HEK293 (cell line): Measurements from ENCODE around the gene C19orf47.

Source experiments
- GLIS1 ChIP-seq: fragments of 450-650 bp; formaldehyde crosslinking; IDR thresholded peaks from 2 replicates; pipeline ENCODE4 v1.5.1; 2016; ENCODE audit warnings: missing biosample characterization, missing genetic modification characterization
- KLF1 ChIP-seq: fragments of 450-650 bp; formaldehyde crosslinking; IDR thresholded peaks from 2 replicates; pipeline ENCODE4 v1.5.1; 2016; ENCODE audit warnings: missing biosample characterization, missing genetic modification characterization
- KLF9 ChIP-seq: fragments of 450-650 bp; formaldehyde crosslinking; IDR thresholded peaks from 2 replicates; pipeline ENCODE4 v1.5.1; 2016; ENCODE audit warnings: missing biosample characterization, missing genetic modification characterization, low read depth
- SCRT2 ChIP-seq: fragments of 450-650 bp; formaldehyde crosslinking; IDR thresholded peaks from 2 replicates; pipeline ENCODE4 v1.5.1; 2016; ENCODE audit warnings: missing biosample characterization, missing genetic modification characterization
- SETDB1 ChIP-seq: IDR thresholded peaks from one replicate; pipeline ENCODE4 v1.6.1; 2017; ENCODE audit warnings: mild to moderate bottlenecking, low read length, moderate library complexity, mixed read lengths; ENCODE audit not compliant: insufficient read length
- SP2 ChIP-seq: fragments of 450-650 bp; formaldehyde crosslinking; IDR thresholded peaks from 2 replicates; pipeline ENCODE4 v1.5.1; 2016; ENCODE audit warnings: missing biosample characterization, missing genetic modification characterization
- SP7 ChIP-seq: fragments of 450-650 bp; formaldehyde crosslinking; IDR thresholded peaks from 2 replicates; pipeline ENCODE4 v1.5.1; 2016; ENCODE audit warnings: missing biosample characterization, missing genetic modification characterization
- ZBTB17 ChIP-seq: fragments of 450-650 bp; formaldehyde crosslinking; IDR thresholded peaks from 2 replicates; pipeline ENCODE4 v1.5.1; 2016; ENCODE audit warnings: missing biosample characterization, missing genetic modification characterization
- ZBTB48 ChIP-seq: fragments of 450-650 bp; formaldehyde crosslinking; IDR thresholded peaks from 2 replicates; pipeline ENCODE4 v1.5.1; 2016; ENCODE audit warnings: missing biosample characterization, missing genetic modification characterization
- ZEB2 ChIP-seq: fragments of 450-650 bp; formaldehyde crosslinking; IDR thresholded peaks from 2 replicates; pipeline ENCODE4 v1.5.1; 2016; ENCODE audit warnings: missing biosample characterization, missing genetic modification characterization
- ZFHX2 ChIP-seq: fragments of 450-650 bp; formaldehyde crosslinking; conservative IDR thresholded peaks from 2 replicates; pipeline ENCODE4 v1.5.1; 2016; ENCODE audit warnings: missing biosample characterization, missing genetic modification characterization
- ZNF157 ChIP-seq: fragments of 450-650 bp; formaldehyde crosslinking; IDR thresholded peaks from 2 replicates; pipeline ENCODE4 v1.5.1; 2016; ENCODE audit warnings: missing biosample characterization, missing genetic modification characterization
- ZNF174 ChIP-seq: fragments of 450-650 bp; formaldehyde crosslinking; IDR thresholded peaks from 2 replicates; pipeline ENCODE4 v1.5.0; 2017; ENCODE audit warnings: missing biosample characterization, mild to moderate bottlenecking, missing genetic modification characterization
- ZNF211 ChIP-seq: fragments of 450-650 bp; formaldehyde crosslinking; IDR thresholded peaks from 2 replicates; pipeline ENCODE4 v1.5.1; 2016; ENCODE audit warnings: low read depth, missing biosample characterization, missing genetic modification characterization
- ZNF214 ChIP-seq: fragments of 450-650 bp; formaldehyde crosslinking; IDR thresholded peaks from 2 replicates; pipeline ENCODE4 v1.5.1; 2017; ENCODE audit warnings: missing biosample characterization, mild to moderate bottlenecking, missing genetic modification characterization, borderline replicate concordance
- ZNF24 ChIP-seq: fragments of 450-650 bp; formaldehyde crosslinking; IDR thresholded peaks from 2 replicates; pipeline ENCODE4 v1.5.1; 2016; ENCODE audit warnings: missing biosample characterization, missing genetic modification characterization
- ZNF302 ChIP-seq: fragments of 450-650 bp; formaldehyde crosslinking; IDR thresholded peaks from 2 replicates; pipeline ENCODE4 v1.5.1; 2016; ENCODE audit warnings: missing biosample characterization, missing genetic modification characterization, low read depth
- ZNF350 ChIP-seq: fragments of 450-650 bp; formaldehyde crosslinking; IDR thresholded peaks from 2 replicates; pipeline ENCODE4 v1.5.0; 2017; ENCODE audit warnings: missing biosample characterization, mild to moderate bottlenecking, missing genetic modification characterization
- ZNF530 ChIP-seq: fragments of 450-650 bp; formaldehyde crosslinking; IDR thresholded peaks from 2 replicates; pipeline ENCODE4 v1.5.1; 2016; ENCODE audit warnings: low read depth, missing biosample characterization, missing genetic modification characterization
- ZNF549 ChIP-seq: fragments of 450-650 bp; IDR thresholded peaks from 2 replicates; pipeline ENCODE4 v1.5.1; 2018; ENCODE audit warnings: missing biosample characterization, missing genetic modification characterization, mild to moderate bottlenecking, inconsistent platforms, moderate library complexity
- ZNF555 ChIP-seq: fragments of 450-650 bp; formaldehyde crosslinking; conservative IDR thresholded peaks from 2 replicates; pipeline ENCODE4 v1.5.1; 2017; ENCODE audit warnings: missing biosample characterization, mild to moderate bottlenecking, missing genetic modification characterization, inconsistent platforms
- ZNF610 ChIP-seq: fragments of 450-650 bp; formaldehyde crosslinking; IDR thresholded peaks from 2 replicates; pipeline ENCODE4 v1.5.1; 2016; ENCODE audit warnings: missing biosample characterization, missing genetic modification characterization, borderline replicate concordance
- ZNF701 ChIP-seq: fragments of 450-650 bp; formaldehyde crosslinking; IDR thresholded peaks from 2 replicates; pipeline ENCODE4 v1.5.1; 2016; ENCODE audit warnings: missing biosample characterization, missing genetic modification characterization
- ZNF776 ChIP-seq: fragments of 450-650 bp; formaldehyde crosslinking; IDR thresholded peaks from 2 replicates; pipeline ENCODE4 v1.5.0; 2017; ENCODE audit warnings: missing biosample characterization, missing genetic modification characterization, borderline replicate concordance
- ZXDB ChIP-seq: fragments of 450-650 bp; formaldehyde crosslinking; IDR thresholded peaks from 2 replicates; pipeline ENCODE4 v1.5.1; 2016; ENCODE audit warnings: missing biosample characterization, missing genetic modification characterization
- TF ChIP-seq, protein P1 (sequence below): fragments of 450-650 bp; formaldehyde crosslinking; IDR thresholded peaks from 2 replicates; pipeline ENCODE4 v1.5.1; 2016; ENCODE audit warnings: missing biosample characterization, missing genetic modification characterization, borderline replicate concordance
- TF ChIP-seq, protein P2 (sequence below): fragments of 450-650 bp; IDR thresholded peaks from 2 replicates; pipeline ENCODE4 v1.5.1; 2018; ENCODE audit warnings: missing biosample characterization, mild to moderate bottlenecking, missing genetic modification characterization
- TF ChIP-seq, protein P3 (sequence below): fragments of 450-650 bp; formaldehyde crosslinking; IDR thresholded peaks from 2 replicates; pipeline ENCODE4 v1.5.0; 2017; ENCODE audit warnings: missing biosample characterization, missing genetic modification characterization, borderline replicate concordance
- TF ChIP-seq, protein P4 (sequence below): fragments of 450-650 bp; formaldehyde crosslinking; IDR thresholded peaks from 2 replicates; pipeline ENCODE4 v1.5.1; 2017; ENCODE audit warnings: missing biosample characterization, mild to moderate bottlenecking, missing genetic modification characterization, moderate library complexity
- TF ChIP-seq, protein P5 (sequence below): fragments of 450-650 bp; formaldehyde crosslinking; IDR thresholded peaks from 2 replicates; pipeline ENCODE4 v1.5.1; 2016; ENCODE audit warnings: missing biosample characterization, missing genetic modification characterization
- TF ChIP-seq, protein P6 (sequence below): fragments of 450-650 bp; formaldehyde crosslinking; IDR thresholded peaks from 2 replicates; pipeline ENCODE4 v1.5.1; 2016; ENCODE audit warnings: missing biosample characterization, missing genetic modification characterization

C19orf47 gene

DNA sequence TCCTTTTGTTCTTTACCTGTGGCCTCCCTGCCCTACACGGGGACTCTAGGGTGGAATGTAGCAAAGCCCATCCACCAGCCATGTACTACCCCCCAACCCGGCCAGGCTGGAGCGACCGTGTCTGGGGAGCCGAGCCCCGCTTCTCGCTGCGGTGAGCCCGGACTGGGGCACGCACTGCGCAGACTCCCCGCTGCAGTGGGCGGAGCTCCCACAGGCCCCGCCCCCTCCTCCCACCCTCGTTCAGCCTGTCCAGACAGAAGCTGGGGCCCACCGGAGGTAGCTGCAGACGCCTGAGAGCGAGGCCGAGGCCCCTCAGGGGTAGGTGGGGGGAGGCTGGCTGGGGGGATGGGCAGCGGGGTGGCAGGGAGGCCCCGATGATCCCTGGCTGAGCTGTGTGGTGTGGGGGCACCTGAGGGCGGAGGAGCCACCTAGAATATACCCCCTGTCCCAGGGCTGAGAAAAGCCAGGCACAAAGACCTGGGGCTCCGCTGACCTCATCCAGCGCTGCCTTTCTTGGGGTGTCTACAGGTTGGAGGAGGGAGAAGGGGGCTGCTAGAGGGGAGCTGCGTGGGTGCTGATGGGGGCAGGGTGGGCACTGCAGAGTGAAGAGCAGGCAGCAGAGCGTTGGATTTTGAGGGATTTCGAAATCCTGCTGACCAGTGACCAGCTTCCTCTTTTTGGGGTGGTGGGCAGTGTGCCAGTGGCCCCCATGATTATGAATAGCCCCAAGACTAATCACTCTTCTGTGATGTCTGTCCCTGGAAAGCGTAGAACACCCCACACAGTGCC lies 17.6 kb upstream of the C19orf47 start (continued):
- TF ChIP-seq, protein P1, sequence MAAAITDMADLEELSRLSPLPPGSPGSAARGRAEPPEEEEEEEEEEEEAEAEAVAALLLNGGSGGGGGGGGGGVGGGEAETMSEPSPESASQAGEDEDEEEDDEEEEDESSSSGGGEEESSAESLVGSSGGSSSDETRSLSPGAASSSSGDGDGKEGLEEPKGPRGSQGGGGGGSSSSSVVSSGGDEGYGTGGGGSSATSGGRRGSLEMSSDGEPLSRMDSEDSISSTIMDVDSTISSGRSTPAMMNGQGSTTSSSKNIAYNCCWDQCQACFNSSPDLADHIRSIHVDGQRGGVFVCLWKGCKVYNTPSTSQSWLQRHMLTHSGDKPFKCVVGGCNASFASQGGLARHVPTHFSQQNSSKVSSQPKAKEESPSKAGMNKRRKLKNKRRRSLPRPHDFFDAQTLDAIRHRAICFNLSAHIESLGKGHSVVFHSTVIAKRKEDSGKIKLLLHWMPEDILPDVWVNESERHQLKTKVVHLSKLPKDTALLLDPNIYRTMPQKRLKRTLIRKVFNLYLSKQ (tag by site-specific recombination), result no peak
- TF ChIP-seq, protein P2, sequence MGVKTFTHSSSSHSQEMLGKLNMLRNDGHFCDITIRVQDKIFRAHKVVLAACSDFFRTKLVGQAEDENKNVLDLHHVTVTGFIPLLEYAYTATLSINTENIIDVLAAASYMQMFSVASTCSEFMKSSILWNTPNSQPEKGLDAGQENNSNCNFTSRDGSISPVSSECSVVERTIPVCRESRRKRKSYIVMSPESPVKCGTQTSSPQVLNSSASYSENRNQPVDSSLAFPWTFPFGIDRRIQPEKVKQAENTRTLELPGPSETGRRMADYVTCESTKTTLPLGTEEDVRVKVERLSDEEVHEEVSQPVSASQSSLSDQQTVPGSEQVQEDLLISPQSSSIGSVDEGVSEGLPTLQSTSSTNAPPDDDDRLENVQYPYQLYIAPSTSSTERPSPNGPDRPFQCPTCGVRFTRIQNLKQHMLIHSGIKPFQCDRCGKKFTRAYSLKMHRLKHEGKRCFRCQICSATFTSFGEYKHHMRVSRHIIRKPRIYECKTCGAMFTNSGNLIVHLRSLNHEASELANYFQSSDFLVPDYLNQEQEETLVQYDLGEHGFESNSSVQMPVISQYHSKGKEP (tag by site-specific recombination), result no peak
- TF ChIP-seq ZNF555 (no peak), ZNF701 (tag by site-specific recombination) (no peak), GLIS1 (0 out of 2 replicates have a peak, but pooled peaks have one; percentile 30), KLF9 (tag by site-specific recombination) (no peak), ZNF530 (no peak), ZNF549 (no peak), ZBTB48 (tag by site-specific recombination) (peak; percentile 55; the same call in 1 of the 2 replicates), ZXDB (0 out of 2 replicates have a peak, but pooled peaks have one; percentile 16), ZEB2 (tag by site-specific recombination) (no peak), ZNF24 (tag by site-specific recombination) (no peak), ZBTB17 (0 out of 2 replicates have a peak, but pooled peaks have one; percentile 11), SP7 (tag by site-specific recombination) (no peak; the same call in 1 of the 2 replicates), KLF1 (tag by site-specific recombination) (no peak), ZNF174 (tag by site-specific recombination) (no peak), ZNF302 (tag by site-specific recombination) (no peak), SETDB1 (no peak), ZNF350 (no peak), ZNF214 (tag by site-specific recombination) (no peak), SP2 (tag by site-specific recombination) (peak; percentile 59), SCRT2 (tag by site-specific recombination) (peak; percentile 55), ZNF610 (tag by site-specific recombination) (no peak), ZNF157 (tag by site-specific recombination) (no peak), ZFHX2 (peak; percentile 89), ZNF776 (no peak), ZNF211 (tag by site-specific recombination) (no peak)
- TF ChIP-seq, protein P3, sequence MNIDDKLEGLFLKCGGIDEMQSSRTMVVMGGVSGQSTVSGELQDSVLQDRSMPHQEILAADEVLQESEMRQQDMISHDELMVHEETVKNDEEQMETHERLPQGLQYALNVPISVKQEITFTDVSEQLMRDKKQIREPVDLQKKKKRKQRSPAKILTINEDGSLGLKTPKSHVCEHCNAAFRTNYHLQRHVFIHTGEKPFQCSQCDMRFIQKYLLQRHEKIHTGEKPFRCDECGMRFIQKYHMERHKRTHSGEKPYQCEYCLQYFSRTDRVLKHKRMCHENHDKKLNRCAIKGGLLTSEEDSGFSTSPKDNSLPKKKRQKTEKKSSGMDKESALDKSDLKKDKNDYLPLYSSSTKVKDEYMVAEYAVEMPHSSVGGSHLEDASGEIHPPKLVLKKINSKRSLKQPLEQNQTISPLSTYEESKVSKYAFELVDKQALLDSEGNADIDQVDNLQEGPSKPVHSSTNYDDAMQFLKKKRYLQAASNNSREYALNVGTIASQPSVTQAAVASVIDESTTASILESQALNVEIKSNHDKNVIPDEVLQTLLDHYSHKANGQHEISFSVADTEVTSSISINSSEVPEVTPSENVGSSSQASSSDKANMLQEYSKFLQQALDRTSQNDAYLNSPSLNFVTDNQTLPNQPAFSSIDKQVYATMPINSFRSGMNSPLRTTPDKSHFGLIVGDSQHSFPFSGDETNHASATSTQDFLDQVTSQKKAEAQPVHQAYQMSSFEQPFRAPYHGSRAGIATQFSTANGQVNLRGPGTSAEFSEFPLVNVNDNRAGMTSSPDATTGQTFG (tag by site-specific recombination), result no peak
- TF ChIP-seq, protein P4, sequence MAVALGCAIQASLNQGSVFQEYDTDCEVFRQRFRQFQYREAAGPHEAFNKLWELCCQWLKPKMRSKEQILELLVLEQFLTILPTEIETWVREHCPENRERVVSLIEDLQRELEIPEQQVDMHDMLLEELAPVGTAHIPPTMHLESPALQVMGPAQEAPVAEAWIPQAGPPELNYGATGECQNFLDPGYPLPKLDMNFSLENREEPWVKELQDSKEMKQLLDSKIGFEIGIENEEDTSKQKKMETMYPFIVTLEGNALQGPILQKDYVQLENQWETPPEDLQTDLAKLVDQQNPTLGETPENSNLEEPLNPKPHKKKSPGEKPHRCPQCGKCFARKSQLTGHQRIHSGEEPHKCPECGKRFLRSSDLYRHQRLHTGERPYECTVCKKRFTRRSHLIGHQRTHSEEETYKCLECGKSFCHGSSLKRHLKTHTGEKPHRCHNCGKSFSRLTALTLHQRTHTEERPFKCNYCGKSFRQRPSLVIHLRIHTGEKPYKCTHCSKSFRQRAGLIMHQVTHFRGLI, result no peak; the same call in 1 of the 2 replicates
- TF ChIP-seq, protein P5, sequence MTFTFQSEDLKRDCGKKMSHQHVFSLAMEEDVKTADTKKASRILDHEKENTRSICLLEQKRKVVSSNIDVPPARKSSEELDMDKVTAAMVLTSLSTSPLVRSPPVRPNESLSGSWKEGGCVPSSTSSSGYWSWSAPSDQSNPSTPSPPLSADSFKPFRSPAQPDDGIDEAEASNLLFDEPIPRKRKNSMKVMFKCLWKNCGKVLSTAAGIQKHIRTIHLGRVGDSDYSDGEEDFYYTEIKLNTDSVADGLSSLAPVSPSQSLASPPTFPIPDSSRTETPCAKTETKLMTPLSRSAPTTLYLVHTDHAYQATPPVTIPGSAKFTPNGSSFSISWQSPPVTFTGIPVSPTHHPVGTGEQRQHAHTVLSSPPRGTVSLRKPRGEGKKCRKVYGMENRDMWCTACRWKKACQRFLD (tag by site-specific recombination), result no peak
- TF ChIP-seq, protein P6, sequence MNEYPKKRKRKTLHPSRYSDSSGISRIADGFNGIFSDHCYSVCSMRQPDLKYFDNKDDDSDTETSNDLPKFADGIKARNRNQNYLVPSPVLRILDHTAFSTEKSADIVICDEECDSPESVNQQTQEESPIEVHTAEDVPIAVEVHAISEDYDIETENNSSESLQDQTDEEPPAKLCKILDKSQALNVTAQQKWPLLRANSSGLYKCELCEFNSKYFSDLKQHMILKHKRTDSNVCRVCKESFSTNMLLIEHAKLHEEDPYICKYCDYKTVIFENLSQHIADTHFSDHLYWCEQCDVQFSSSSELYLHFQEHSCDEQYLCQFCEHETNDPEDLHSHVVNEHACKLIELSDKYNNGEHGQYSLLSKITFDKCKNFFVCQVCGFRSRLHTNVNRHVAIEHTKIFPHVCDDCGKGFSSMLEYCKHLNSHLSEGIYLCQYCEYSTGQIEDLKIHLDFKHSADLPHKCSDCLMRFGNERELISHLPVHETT, result no peak
